ENCODE measurements around the gene CEP57L1. TPM values are rescaled to one million over a fixed set of nuclear protein-coding genes. Genes with fewer than 3 reads are reported as not detected.

The CEP57L1 gene
- total and polyA plus RNA-seq, 10 of the 15 experiments (the other 5 are each of a cell fraction or from before 2014, with no cell fraction given): 12.7 to 30.5 (median 21.9) TPM

DNA sequence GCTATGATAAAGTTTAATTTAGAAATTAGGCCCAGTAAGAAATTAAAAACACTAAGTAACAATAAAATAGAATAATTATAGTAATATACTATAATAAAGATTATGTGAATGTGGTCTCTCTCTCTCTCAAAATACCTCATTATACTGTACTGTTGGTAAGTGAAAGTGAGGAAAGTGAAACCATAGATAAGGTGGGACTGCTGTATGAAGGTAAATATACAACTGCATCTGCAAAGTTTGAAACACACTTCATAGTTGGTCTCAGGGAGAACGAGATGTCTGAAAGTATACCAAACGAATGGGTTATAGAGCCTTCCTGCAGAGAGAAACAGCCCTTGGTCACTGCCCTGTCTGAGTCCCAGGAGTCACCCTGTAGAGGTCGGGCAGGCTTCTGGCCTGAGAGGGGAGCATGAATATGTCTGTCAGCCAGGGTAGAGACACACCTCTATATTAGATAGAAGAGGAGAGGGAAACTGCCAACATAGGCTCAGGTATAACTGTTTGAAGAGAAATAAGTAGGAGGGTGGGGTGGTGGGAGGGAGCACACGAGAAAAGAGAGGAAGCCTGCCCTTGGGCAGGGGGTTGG is 32.4 kb upstream of the CEP57L1 start:
- intact Hi-C loops (cut with micrococcal nuclease; ENCODE audit: unreplicated experiment) (no loop called here), in situ Hi-C loops (cut with MboI) (no loop called here)
- no peak for DNase-seq (ENCODE audit: low read depth, low spot score)
- Histone ChIP-seq H3K4me1 (ENCODE audit: control insufficient read depth, insufficient read depth, low read length) (no peaks in the 10 kb centered on the region), H3K9ac (ENCODE audit: control insufficient read depth, insufficient read depth, low read length) (no peak overlapping the region), H3K36me3 (ENCODE audit: control insufficient read depth in 2 of 2, insufficient read depth in 2 of 2, low read length in 1 of 2) (no peaks in the 10 kb centered on the region), H3K27me3 (replicated peaks in 1 of 2; ENCODE audit: control insufficient read depth in 2 of 2, insufficient read depth in 2 of 2, low read length in 1 of 2) (no peaks in the 10 kb centered on the region; a peak in 2 of 4 replicates), H2AFZ (ENCODE audit: control insufficient read depth, low read depth, low read length) (no peak overlapping the region), H3K79me2 (ENCODE audit: control insufficient read depth, insufficient read depth, low read length) (no peaks in the 10 kb centered on the region), H3K27ac (ENCODE audit: control insufficient read depth, insufficient read depth) (no peak overlapping the region), H3K9me3 (replicated peaks; ENCODE audit: control insufficient read depth, insufficient read depth, low read length) (no peaks in the 10 kb centered on the region), H3K4me2 (ENCODE audit: control insufficient read depth, insufficient read depth) (no peak overlapping the region), H3K4me3 (no peak overlapping the region), H4K20me1 (ENCODE audit: control insufficient read depth, insufficient read depth) (no peaks in the 10 kb centered on the region)
- ChIA-PET POLR2A (interaction anchor here (0.5 kb wide), 1 partner anchor 13 kb away, joined by 3 read pairs; no protein-coding TSS in a partner anchor), SMC1A (ENCODE audit: uncharacterized antibody, unreplicated experiment) (no interaction called here), CTCF (interaction anchor here (3.1 kb wide), 1 partner anchor 10 kb away, joined by 13 read pairs; no protein-coding TSS in a partner anchor), RAD21 (ENCODE audit: unreplicated experiment) (interaction anchor here (1.7 kb wide), 1 partner anchor 12 kb away, joined by 5 read pairs; no protein-coding TSS in a partner anchor)
- no peak for FAIRE-seq
- no TSS peak for BruUV-seq (replicated peaks)
- ATAC-seq: no peak
- TF ChIP-seq TCF7 (IDR thresholded peaks at IDR 0.05; ENCODE audit: borderline replicate concordance) (no peak), GABPA (IDR thresholded peaks at IDR 0.05; ENCODE audit: low read depth) (no peak), ZNF24 (IDR thresholded peaks at IDR 0.05) (no peak), ASH2L (IDR thresholded peaks at IDR 0.05; ENCODE audit: borderline replicate concordance, low read depth) (no peak), IKZF1 (conservative IDR thresholded peaks at IDR 0.05) (no peak), TBL1XR1 (IDR thresholded peaks at IDR 0.05; ENCODE audit: low read depth, low read length) (no peak), SP1 (IDR thresholded peaks at IDR 0.05; ENCODE audit: low read depth, low read length) (no peak), CREM (IDR thresholded peaks at IDR 0.05; ENCODE audit: low read depth) (no peak), POU2F2 (IDR thresholded peaks at IDR 0.05; ENCODE audit: borderline replicate concordance, low read depth, low read length) (no peak), RFX5 (IDR thresholded peaks at IDR 0.05; ENCODE audit: low read depth, low read length) (no peak), RAD51 (IDR thresholded peaks at IDR 0.05) (no peak), CHD1 (IDR thresholded peaks at IDR 0.05; ENCODE audit: low read depth, low read length) (no peak), ZNF207 (IDR thresholded peaks at IDR 0.05; ENCODE audit: borderline replicate concordance) (no peak), BCL11A (IDR thresholded peaks at IDR 0.05; ENCODE audit: low read depth, low read length) (no peak)
- TF ChIP-seq, protein P1, sequence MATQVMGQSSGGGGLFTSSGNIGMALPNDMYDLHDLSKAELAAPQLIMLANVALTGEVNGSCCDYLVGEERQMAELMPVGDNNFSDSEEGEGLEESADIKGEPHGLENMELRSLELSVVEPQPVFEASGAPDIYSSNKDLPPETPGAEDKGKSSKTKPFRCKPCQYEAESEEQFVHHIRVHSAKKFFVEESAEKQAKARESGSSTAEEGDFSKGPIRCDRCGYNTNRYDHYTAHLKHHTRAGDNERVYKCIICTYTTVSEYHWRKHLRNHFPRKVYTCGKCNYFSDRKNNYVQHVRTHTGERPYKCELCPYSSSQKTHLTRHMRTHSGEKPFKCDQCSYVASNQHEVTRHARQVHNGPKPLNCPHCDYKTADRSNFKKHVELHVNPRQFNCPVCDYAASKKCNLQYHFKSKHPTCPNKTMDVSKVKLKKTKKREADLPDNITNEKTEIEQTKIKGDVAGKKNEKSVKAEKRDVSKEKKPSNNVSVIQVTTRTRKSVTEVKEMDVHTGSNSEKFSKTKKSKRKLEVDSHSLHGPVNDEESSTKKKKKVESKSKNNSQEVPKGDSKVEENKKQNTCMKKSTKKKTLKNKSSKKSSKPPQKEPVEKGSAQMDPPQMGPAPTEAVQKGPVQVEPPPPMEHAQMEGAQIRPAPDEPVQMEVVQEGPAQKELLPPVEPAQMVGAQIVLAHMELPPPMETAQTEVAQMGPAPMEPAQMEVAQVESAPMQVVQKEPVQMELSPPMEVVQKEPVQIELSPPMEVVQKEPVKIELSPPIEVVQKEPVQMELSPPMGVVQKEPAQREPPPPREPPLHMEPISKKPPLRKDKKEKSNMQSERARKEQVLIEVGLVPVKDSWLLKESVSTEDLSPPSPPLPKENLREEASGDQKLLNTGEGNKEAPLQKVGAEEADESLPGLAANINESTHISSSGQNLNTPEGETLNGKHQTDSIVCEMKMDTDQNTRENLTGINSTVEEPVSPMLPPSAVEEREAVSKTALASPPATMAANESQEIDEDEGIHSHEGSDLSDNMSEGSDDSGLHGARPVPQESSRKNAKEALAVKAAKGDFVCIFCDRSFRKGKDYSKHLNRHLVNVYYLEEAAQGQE (IDR thresholded peaks at IDR 0.05; ENCODE audit: low read depth, low read length): no peak
- TF ChIP-seq, protein P2, sequence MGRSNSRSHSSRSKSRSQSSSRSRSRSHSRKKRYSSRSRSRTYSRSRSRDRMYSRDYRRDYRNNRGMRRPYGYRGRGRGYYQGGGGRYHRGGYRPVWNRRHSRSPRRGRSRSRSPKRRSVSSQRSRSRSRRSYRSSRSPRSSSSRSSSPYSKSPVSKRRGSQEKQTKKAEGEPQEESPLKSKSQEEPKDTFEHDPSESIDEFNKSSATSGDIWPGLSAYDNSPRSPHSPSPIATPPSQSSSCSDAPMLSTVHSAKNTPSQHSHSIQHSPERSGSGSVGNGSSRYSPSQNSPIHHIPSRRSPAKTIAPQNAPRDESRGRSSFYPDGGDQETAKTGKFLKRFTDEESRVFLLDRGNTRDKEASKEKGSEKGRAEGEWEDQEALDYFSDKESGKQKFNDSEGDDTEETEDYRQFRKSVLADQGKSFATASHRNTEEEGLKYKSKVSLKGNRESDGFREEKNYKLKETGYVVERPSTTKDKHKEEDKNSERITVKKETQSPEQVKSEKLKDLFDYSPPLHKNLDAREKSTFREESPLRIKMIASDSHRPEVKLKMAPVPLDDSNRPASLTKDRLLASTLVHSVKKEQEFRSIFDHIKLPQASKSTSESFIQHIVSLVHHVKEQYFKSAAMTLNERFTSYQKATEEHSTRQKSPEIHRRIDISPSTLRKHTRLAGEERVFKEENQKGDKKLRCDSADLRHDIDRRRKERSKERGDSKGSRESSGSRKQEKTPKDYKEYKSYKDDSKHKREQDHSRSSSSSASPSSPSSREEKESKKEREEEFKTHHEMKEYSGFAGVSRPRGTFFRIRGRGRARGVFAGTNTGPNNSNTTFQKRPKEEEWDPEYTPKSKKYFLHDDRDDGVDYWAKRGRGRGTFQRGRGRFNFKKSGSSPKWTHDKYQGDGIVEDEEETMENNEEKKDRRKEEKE (IDR thresholded peaks at IDR 0.05): no peak
- TF ChIP-seq, protein P3, sequence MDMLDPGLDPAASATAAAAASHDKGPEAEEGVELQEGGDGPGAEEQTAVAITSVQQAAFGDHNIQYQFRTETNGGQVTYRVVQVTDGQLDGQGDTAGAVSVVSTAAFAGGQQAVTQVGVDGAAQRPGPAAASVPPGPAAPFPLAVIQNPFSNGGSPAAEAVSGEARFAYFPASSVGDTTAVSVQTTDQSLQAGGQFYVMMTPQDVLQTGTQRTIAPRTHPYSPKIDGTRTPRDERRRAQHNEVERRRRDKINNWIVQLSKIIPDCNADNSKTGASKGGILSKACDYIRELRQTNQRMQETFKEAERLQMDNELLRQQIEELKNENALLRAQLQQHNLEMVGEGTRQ (IDR thresholded peaks at IDR 0.05; ENCODE audit: borderline replicate concordance, low read depth, low read length): no peak
- 27% methylated on average over 3 of the region's 4 CpGs for WGBS (ENCODE audit: insufficient coverage, insufficient replicate concordance, low lambda C conversion rate, missing lambda C conversion rate)
